NCI-H2107 treated with DMSO at 0.1 percent for 48 hours (cell line): ENCODE measurements around the gene MPDU1.
"Not testable (repeated sequence)": the region's sequence is repeated elsewhere in the genome, so short reads cannot be mapped to it uniquely, and the experiment has no call there.

Experiments
- DNase-seq: peaks from one replicate; lab custom pipeline; 2025; ENCODE audit not compliant: unreplicated experiment; lab: John Stamatoyannopoulos, UW

Gene MPDU1

GRCh38 chr17:7614425-7615264, 31.0 kb downstream of the MPDU1 start, which contains the start of gene FXR2:
Gene FXR2, minus strand, starts transcription at chr17:7614897. Its CDS starts 365 bp downstream, at chr17:7614532.
- DNase-seq, result peak; percentile 94

GRCh38 chr17:7615265-7615747, 31.7 kb downstream of the MPDU1 start:
- no peak for DNase-seq

GRCh38 chr17:7618608-7619007, 35.0 kb downstream of the MPDU1 start:
- no peak for DNase-seq

GRCh38 chr17:7620835-7621234, 37.2 kb downstream of the MPDU1 start:
- no peak for DNase-seq

GRCh38 chr17:7623661-7624060, 40.0 kb downstream of the MPDU1 start:
- DNase-seq, result no peak

GRCh38 chr17:7625749-7626148, 42.1 kb downstream of the MPDU1 start:
- not testable (repeated sequence) for DNase-seq

- DNase-seq, result no peak
These were observed 42.7 kb downstream of the MPDU1 start for GRCh38 chr17:7626307-7626706.

- no peak for DNase-seq
These were observed 43.3 kb downstream of the MPDU1 start for GRCh38 chr17:7626956-7627249.

- DNase-seq, result peak; percentile 18
These were observed 43.8 kb downstream of the MPDU1 start, which contains the start of gene SAT2 for GRCh38 chr17:7627250-7628121. Gene SAT2, minus strand, starts transcription at chr17:7627821. Its CDS starts 186 bp downstream, at chr17:7627635.

GRCh38 chr17:7629939-7630571, 46.4 kb downstream of the MPDU1 start, which contains the start of gene SHBG:
Gene SHBG, plus strand, starts transcription at chr17:7630135. Its CDS starts 38 bp downstream, at chr17:7630173.
- DNase-seq, result no peak

GRCh38 chr17:7631398-7632380, 48.0 kb downstream of the MPDU1 start:
- DNase-seq, result no peak

- DNase-seq, result no peak
These were observed 48.8 kb downstream of the MPDU1 start for GRCh38 chr17:7632492-7632894.

GRCh38 chr17:7633093-7633492, 49.4 kb downstream of the MPDU1 start:
- DNase-seq, result no peak

GRCh38 chr17:7634384-7634783, 50.7 kb downstream of the MPDU1 start:
- no peak for DNase-seq

GRCh38 chr17:7636163-7636562, 52.5 kb downstream of the MPDU1 start:
- DNase-seq, result no peak
